GM18507 (cell line): Measurements from ENCODE around the gene ACOT7.
A peak's percentile ranks its signal among the peaks of the same experiment; 100 is the strongest.

Experiments used
- DNase-seq: peaks from one replicate; pipeline ENCODE4 v3.0.0; 2011; ENCODE audit warnings: low read depth; ENCODE audit not compliant: insufficient read length; ENCODE audit errors: extremely low spot score
- FAIRE-seq: peaks from 2 replicates; lab custom pipeline; 2011; peaks lifted over from hg19 to GRCh38; lab: Jason Lieb, UNC

The ACOT7 gene

GRCh38 chr1:6260961-6261614 lies 132.5 kb downstream of the ACOT7 start, which contains the start of gene GPR153:
Gene GPR153, minus strand, starts transcription at chr1:6261098. Its CDS starts 6,193 bp downstream, at chr1:6254905.
- DNase-seq = no peak
- FAIRE-seq = no peak

GRCh38 chr1:6260433-6260934 lies 133.1 kb downstream of the ACOT7 start:
- DNase-seq (no peak), FAIRE-seq (no peak)

GRCh38 chr1:6259491-6260362 lies 133.8 kb downstream of the ACOT7 start:
- peak; percentile 68 for DNase-seq
- FAIRE-seq = peak; percentile 55

GRCh38 chr1:6258675-6259074 lies 134.9 kb downstream of the ACOT7 start:
- FAIRE-seq = no peak

GRCh38 chr1:6257541-6258069 lies 136.0 kb downstream of the ACOT7 start:
- FAIRE-seq (no peak), DNase-seq (no peak)

More at GRCh38 chr1:6258675-6259074, 134.9 kb downstream of the ACOT7 start:
- no peak for DNase-seq

- FAIRE-seq = no peak
These were observed 136.9 kb downstream of the ACOT7 start for GRCh38 chr1:6256645-6257044.

GRCh38 chr1:6254691-6255090 lies 138.9 kb downstream of the ACOT7 start:
- DNase-seq (no peak), FAIRE-seq (no peak)

More at GRCh38 chr1:6256645-6257044, 136.9 kb downstream of the ACOT7 start:
- DNase-seq = no peak

- FAIRE-seq = no peak
- no peak for DNase-seq
These were observed 140.2 kb downstream of the ACOT7 start for GRCh38 chr1:6253380-6253779.

GRCh38 chr1:6252374-6252710 lies 141.2 kb downstream of the ACOT7 start:
- no peak for FAIRE-seq

GRCh38 chr1:6251681-6252373 lies 141.7 kb downstream of the ACOT7 start:
- FAIRE-seq = no peak
- no peak for DNase-seq

More at GRCh38 chr1:6252374-6252710, 141.2 kb downstream of the ACOT7 start:
- DNase-seq = no peak

- DNase-seq (no peak), FAIRE-seq (no peak)
These were observed 142.3 kb downstream of the ACOT7 start for GRCh38 chr1:6251233-6251632.

GRCh38 chr1:6249739-6250689 lies 143.6 kb downstream of the ACOT7 start:
- DNase-seq (no peak), FAIRE-seq (no peak)

GRCh38 chr1:6248932-6249738 lies 144.4 kb downstream of the ACOT7 start:
- DNase-seq = no peak
- no peak for FAIRE-seq

- DNase-seq (no peak), FAIRE-seq (no peak)
These were observed 145.3 kb downstream of the ACOT7 start for GRCh38 chr1:6248161-6248776.

GRCh38 chr1:6247651-6248050 lies 145.9 kb downstream of the ACOT7 start:
- FAIRE-seq (no peak), DNase-seq (no peak)

- DNase-seq (peak; percentile 79), FAIRE-seq (peak; percentile 78)
These were observed 146.8 kb downstream of the ACOT7 start for GRCh38 chr1:6246497-6247467.
